ENCODE results near the gene TRAPPC2.

TRAPPC2 gene

DNA sequence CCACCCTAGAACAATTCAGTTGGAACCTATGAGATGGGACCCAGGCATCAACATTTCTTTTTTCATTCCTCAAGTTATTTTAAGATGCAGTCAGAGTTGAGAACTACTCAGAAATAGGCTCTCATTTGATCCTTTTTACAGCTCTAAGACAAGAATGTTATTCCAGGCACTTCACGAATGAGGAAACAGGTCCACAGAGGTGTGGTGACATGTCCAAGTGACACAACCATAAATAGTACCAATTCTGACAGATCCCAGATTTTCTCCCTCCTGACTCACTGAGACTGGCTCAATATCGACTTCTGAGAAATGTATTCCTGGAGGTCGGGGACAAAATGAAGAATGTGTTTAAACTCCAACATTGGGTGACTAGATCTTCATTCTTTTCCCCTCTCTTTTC lies 70.4 kb downstream of the TRAPPC2 start:
- FAIRE-seq = no peak

GRCh38 chrX:13662355-13662791 lies 72.0 kb downstream of the TRAPPC2 start:
- FAIRE-seq = no peak

Measured in G401.6 (cell line).